HAP-1 (cell line): Measurements from ENCODE around the gene ADAMTSL3.
"Not testable (repeated sequence)": the region's sequence is repeated elsewhere in the genome, so short reads cannot be mapped to it uniquely, and the experiment has no call there.

Experiments used
- DNase-seq, 2 experiments: peaks; one replicate each; pipeline ENCODE4 v3.0.0-alpha.2; 2016 to 2020; ENCODE audit warnings: low spot score in 2 of 2
- H3K27me3 ChIP-seq: fragments of 250-450 bp; sonication (Bioruptor Pico); 2 replicates; pipeline ENCODE4 v1.5.1; 2020; ENCODE audit warnings: low read depth, mild to moderate bottlenecking, moderate library complexity
- H3K36me3 ChIP-seq: fragments of 250-450 bp; sonication (Bioruptor Pico); replicated peaks from 2 replicates; pipeline ENCODE4 v1.5.1; 2020; ENCODE audit warnings: mild to moderate bottlenecking
- H3K4me1 ChIP-seq: fragments of 250-450 bp; sonication (Bioruptor Pico); 2 replicates; pipeline ENCODE4 v1.5.1; 2020; ENCODE audit warnings: mild to moderate bottlenecking
- H3K4me3 ChIP-seq: fragments of 250-450 bp; sonication (Bioruptor Pico); 2 replicates; pipeline ENCODE4 v1.5.1; 2020; ENCODE audit warnings: mild to moderate bottlenecking, moderate library complexity
- H3K9me3 ChIP-seq: fragments of 250-450 bp; sonication (Bioruptor Pico); 2 replicates; pipeline ENCODE4 v1.5.1; 2020; ENCODE audit warnings: mild to moderate bottlenecking, moderate library complexity
- in situ Hi-C: fragments of 300-500 bp; cut with MboI; formaldehyde crosslinking; loops from 3 replicates; pipeline ENCODE4 v1.14.3; 2020; ENCODE audit warnings: low sequenced_read_pairs, inconsistent platforms, mixed read lengths

Gene ADAMTSL3

DNA sequence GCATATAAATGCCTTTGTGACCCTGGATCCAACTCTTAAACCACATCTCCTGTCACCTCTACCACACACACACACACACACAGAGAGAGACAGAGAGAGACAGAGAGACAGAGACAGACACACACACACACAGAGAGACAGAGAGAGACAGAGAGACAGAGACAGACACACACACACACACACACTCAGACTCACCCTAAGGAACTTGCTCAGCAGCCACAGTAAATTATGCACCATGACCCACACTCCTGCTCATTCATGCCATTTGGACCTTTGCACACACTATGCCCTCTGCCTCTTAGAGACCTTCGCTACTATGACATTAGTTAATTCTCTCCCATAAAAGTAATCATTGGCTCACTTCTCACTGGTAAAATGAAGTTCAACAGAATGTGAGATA lies 275.7 kb downstream of the ADAMTSL3 start:
- in situ Hi-C loops = no loop called here
- Histone ChIP-seq H3K27me3 (no peaks in the 10 kb centered on the region), H3K4me3 (no peak overlapping the region), H3K9me3 (no peaks in the 10 kb centered on the region), H3K4me1 (no peaks in the 10 kb centered on the region), H3K36me3 (no peaks in the 10 kb centered on the region)
- no peak for DNase-seq

DNA sequence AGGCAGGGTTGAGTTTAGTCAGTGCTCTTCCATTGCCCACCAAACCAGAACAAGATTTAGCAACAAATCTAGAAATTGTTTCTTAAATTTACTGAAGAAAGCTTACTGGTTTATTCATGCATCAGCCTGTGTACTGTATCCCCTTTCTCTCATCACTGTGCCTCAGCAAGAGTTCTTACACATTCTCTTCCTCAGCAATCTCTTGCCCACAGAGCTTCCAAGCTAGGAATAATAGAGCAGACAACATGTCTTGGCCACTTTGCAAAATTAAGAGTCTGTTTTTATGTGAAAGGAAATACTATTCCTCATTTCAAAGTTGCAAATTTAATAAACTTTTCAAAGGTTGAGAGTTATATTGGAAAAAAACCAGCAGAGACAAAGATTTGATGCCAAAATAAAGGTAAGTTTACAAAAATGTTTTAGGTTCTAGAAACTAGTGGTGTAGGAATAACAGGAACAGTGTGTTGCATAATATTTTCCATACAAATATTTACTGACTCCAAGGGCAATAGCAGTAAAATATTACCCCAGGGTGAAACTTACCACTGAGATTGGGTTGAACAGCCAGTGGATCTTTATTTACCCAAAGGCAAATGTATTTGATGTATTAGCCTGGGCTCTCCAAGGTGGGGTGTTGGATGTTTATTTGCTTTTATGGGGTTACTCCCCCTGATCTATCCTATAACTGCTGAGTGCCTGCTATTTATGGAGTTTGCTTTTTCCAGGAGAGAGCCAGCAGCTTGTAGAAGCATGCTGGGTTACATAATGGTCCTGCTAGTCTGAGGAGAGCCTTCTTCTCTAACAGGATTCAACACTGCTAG lies 276.7 kb downstream of the ADAMTSL3 start:
- H3K4me3 ChIP-seq = no peak overlapping the region
- H3K4me1 ChIP-seq = no peaks in the 10 kb centered on the region
- H3K9me3 ChIP-seq = no peaks in the 10 kb centered on the region
- no peaks in the 10 kb centered on the region for H3K27me3 ChIP-seq
- no peaks in the 10 kb centered on the region for H3K36me3 ChIP-seq
- no peak for DNase-seq
- in situ Hi-C loops = no loop called here

DNA sequence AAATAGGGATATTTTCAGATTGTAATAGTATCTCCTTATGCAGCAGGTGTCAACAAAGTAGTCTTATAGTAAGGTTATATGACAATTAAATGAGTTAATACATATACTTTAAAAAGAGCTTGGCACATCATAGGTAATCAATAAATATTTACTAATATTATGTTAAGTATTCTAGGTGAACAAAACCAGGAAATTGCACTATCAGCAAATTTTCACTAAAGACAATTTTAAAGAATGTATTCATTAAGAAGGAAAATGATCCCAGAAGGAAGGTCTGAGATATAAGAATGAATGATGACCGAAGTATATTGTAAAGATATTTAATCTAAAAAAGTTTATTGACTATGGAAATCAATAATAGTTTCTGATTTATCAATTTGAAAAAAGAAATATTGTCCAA lies 281.9 kb downstream of the ADAMTSL3 start:
- Histone ChIP-seq H3K9me3 (no peaks in the 10 kb centered on the region), H3K4me1 (no peaks in the 10 kb centered on the region)
- in situ Hi-C loops = no loop called here

DNA sequence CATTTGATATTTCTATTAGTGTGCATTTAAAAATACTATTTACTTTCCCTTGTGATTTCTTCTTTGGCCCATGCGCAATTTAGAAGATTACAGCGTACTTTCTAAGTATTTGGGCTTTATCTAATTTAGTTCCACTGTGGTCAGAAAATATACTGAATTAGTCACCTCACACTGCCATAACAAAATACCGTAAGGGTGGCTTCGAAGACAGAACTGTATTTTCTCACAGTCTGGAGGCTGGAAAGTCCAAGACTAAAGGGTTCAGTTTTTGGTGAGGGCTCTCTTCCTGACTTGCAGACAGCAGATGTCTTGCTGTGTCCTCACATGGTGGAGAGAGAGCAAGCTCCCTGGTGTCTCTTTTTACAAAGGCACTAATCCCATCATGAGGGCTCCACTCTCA lies 286.2 kb downstream of the ADAMTSL3 start:
- Histone ChIP-seq H3K4me1 (no peaks in the 10 kb centered on the region), H3K27me3 (no peaks in the 10 kb centered on the region), H3K4me3 (no peak overlapping the region), H3K36me3 (no peaks in the 10 kb centered on the region), H3K9me3 (no peaks in the 10 kb centered on the region)
- in situ Hi-C loops = no loop called here
- no peak for DNase-seq

More for the DNA sequence above, 281.9 kb downstream of the ADAMTSL3 start:
- Histone ChIP-seq H3K4me3 (no peak overlapping the region), H3K36me3 (no peaks in the 10 kb centered on the region), H3K27me3 (no peaks in the 10 kb centered on the region)
- no peak for DNase-seq

DNA sequence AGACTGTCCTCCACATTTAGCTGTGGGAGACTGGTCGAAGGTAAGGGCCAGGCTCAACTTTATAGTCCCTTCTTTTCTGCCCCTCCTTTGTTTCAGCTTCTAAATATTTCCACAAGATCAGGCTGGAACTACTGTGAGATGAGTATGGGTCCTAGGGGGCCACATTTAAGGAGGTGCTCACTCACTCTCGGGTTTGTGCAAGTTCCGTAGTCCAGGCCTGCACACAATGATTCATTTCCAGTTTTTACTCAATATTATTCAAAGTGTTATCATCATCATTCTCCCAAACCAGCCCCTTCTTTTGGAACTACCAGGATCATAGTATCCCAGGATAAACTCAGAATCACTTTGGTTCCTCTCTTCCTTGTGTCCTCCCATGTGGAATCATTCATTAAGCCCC lies 289.1 kb downstream of the ADAMTSL3 start:
- in situ Hi-C loops = no loop called here
- DNase-seq = no peak
- H3K4me1 ChIP-seq = no peaks in the 10 kb centered on the region
- no peaks in the 10 kb centered on the region for H3K36me3 ChIP-seq
- no peaks in the 10 kb centered on the region for H3K27me3 ChIP-seq
- H3K4me3 ChIP-seq = no peak overlapping the region
- H3K9me3 ChIP-seq = no peaks in the 10 kb centered on the region

DNA sequence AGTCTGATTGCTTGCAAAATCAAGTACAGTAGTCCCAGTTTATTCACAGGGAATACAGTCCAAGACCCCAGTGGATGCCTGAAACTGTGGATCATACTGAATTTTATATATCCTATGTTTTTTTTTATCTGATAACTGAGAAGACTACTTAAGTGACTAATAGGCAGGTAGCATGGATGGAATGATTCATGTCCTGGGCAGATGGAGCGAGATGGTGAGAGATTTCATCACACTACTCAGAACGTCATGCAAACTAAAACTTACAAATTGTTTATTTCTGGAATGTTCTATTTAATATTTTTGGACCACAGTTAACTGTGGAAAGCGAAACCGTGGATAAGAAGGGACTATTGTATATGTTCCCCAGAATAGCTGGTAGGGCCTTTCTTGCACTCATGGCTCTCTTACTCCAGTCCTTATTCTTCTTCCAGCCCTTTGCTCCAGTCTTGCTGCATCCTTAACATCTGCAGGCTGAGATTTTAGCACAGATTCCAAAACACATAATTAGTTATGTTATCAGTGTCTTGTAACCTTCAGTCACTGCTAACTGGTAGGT lies 290.0 kb downstream of the ADAMTSL3 start:
- no peak for DNase-seq
- no peaks in the 10 kb centered on the region; the same call in 1 of the 2 replicates for H3K27me3 ChIP-seq
- no peaks in the 10 kb centered on the region for H3K36me3 ChIP-seq
- H3K4me3 ChIP-seq = no peak overlapping the region
- in situ Hi-C loops = no loop called here
- H3K4me1 ChIP-seq = no peaks in the 10 kb centered on the region
- H3K9me3 ChIP-seq = no peaks in the 10 kb centered on the region

DNA sequence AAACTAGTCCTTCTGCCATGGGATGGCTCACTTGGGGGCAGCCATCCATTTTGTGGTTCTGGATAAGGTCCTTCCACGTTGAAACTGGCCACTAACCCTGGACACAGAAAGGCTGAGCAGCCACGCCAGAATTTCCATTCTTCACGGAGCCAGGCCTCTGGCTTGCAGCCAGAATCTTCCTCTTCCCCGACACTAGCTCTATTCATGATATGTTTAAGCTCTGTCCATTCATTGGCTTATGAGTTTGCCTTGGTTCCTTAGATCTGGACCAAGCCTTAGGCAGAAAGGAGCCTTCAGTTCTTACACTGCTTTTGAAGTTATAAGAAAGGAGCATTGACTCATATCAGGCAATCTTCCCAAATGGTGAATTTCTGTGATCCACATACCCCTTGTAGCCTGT lies 293.2 kb downstream of the ADAMTSL3 start:
- Histone ChIP-seq H3K36me3 (no peaks in the 10 kb centered on the region), H3K9me3 (no peaks in the 10 kb centered on the region), H3K4me1 (no peaks in the 10 kb centered on the region), H3K4me3 (no peak overlapping the region), H3K27me3 (peaks cover 2% of the 10 kb centered on the region; the same call in 1 of the 2 replicates)
- no peak for DNase-seq
- in situ Hi-C loops = no loop called here

DNA sequence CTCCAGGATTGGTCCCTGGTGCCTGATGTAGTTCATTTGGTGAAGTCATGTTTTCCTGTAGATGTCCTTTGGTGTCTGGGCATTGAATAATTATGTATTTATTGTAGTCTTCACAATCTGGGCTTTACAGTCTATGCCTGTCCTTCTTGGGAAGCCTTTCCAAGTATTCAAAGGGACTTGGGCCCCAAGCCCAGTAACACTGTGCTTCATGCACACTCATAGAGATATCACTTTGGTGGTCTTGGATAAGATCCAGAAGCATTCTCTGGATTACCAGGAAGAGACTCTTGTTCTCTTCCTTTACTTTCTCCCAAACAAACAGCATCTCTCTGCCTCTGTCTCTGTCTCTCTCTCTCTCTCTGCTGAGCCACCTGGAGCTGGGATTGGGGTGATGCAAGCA lies 300.6 kb downstream of the ADAMTSL3 start:
- H3K27me3 ChIP-seq = no peaks in the 10 kb centered on the region
- in situ Hi-C loops = no loop called here
- DNase-seq = no peak
- no peak overlapping the region for H3K4me3 ChIP-seq
- H3K9me3 ChIP-seq = no peaks in the 10 kb centered on the region
- no peaks in the 10 kb centered on the region for H3K36me3 ChIP-seq
- no peaks in the 10 kb centered on the region for H3K4me1 ChIP-seq

DNA sequence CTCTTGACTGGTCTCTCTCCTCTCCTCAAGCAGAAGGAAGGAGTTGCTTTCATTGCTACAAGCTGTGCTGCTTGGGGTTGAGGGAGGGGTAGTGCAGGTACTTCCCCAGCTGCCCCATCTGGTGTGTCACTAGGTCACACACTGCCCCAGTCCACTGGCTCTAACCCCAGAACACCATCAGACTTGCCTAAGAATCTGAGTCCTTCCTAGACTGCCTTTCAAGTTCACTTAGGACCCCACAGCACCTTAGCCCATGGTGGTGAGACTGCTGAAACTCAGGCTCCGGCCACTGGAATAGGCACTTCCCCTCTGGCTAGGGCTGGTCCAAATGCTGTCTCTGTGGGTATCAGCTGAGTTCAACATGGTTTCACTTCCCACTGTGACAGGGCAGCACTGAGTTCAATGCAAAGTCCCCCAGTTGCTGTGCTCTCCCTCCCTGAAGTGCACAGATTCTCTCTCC lies 301.9 kb downstream of the ADAMTSL3 start:
- Histone ChIP-seq H3K4me3 (no peak overlapping the region), H3K9me3 (no peaks in the 10 kb centered on the region), H3K36me3 (no peaks in the 10 kb centered on the region), H3K4me1 (no peaks in the 10 kb centered on the region), H3K27me3 (no peaks in the 10 kb centered on the region)
- no peak for DNase-seq
- in situ Hi-C loops = no loop called here

DNA sequence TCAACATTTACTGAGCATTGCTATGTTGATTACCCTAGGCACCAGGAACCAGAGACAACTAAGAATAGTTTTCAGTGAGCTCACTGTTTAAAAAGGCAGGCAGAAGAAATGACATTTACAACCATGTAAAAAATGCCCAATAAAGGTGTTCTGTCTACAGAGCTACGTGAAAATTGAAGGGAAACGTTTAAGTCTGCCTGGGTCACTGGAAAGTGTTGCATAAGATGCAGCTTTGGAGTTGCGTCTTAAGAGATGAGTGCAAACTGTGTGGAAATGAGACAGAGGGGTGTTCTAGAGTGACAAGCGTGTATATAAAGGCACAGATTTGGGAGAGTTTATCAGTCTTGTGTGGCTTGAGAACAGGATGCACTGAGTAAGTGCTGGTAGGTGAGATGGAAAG lies 303.0 kb downstream of the ADAMTSL3 start:
- DNase-seq = no peak
- H3K4me1 ChIP-seq = no peaks in the 10 kb centered on the region
- in situ Hi-C loops = no loop called here

DNA sequence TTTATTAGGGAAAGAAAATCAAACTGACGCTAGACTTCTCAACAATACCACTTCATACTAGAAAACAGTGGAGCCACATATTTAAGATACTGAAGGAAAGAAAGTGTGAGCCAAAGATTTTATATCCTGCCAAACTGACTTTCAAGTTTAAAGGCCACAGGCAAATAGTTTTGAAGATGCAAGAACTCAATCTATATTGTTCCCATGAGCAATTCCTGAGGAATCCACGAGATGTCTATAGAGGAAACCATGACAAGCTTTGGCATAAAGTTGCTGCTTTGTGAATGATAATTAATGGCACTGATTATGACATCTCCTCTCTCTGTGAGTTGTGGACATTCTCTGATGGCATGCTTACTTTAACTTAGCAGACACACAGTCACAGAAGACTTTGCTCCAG lies 305.6 kb downstream of the ADAMTSL3 start:
- no peak for DNase-seq
- Histone ChIP-seq H3K4me1 (no peaks in the 10 kb centered on the region), H3K36me3 (no peaks in the 10 kb centered on the region), H3K9me3 (no peaks in the 10 kb centered on the region), H3K27me3 (no peaks in the 10 kb centered on the region), H3K4me3 (no peak overlapping the region)
- in situ Hi-C loops = no loop called here

More for the DNA sequence above, 303.0 kb downstream of the ADAMTSL3 start:
- Histone ChIP-seq H3K9me3 (no peaks in the 10 kb centered on the region), H3K4me3 (no peak overlapping the region), H3K36me3 (no peaks in the 10 kb centered on the region), H3K27me3 (no peaks in the 10 kb centered on the region)

DNA sequence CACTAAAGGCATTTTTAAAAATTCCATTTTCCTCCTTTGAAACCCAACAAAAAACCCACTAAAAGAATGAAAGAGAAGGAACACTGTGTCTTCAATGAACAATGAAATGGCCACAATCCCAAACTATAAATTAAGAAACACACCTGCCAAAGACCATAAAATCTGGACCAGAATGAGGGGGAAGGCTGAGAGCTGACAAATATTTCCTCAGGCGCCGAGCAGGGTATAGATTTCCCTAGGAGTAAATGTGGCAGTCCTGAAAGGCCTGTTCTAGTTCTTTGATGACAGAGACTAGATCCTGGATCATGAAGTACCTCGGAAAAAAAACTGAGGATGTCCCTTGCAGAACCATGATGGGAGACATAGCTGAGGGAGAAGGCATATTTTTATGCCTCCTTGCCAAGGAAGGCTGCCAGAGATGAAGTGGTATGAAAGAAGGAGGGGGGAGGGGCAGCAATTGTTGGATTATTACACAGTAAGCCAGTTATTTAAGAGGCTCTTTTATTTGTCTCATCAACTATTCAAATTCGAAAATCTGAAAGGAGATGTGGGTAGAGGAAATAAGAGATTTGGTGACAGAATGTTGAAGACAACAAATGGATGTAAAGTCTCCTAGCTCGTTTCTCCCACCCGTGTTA lies 306.4 kb downstream of the ADAMTSL3 start:
- Histone ChIP-seq H3K36me3 (no peaks in the 10 kb centered on the region), H3K4me3 (no peak overlapping the region), H3K9me3 (no peaks in the 10 kb centered on the region), H3K4me1 (no peaks in the 10 kb centered on the region), H3K27me3 (no peaks in the 10 kb centered on the region)
- no peak for DNase-seq
- in situ Hi-C loops = loop anchor here (10.0 kb wide), 1 partner anchor 56 kb away; no protein-coding TSS in a partner anchor

DNA sequence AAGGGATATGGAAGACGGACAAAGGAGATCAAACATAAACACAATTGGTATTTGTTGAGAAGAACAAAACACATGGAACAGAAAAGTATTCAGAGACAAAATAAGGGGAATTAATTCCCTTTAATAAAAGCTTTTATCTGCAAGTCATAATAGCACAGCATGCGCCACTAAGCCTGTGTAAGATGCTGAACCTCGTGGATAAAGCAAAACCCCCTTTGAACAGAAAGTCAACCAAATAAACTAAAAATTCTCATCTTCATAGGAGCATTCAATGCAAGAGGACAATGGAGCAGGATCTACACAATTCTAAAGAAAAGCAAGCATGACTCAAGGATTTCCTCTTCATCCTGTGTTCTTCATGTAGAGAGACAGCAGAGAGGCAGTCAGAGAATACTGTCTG lies 307.4 kb downstream of the ADAMTSL3 start:
- Histone ChIP-seq H3K36me3 (no peaks in the 10 kb centered on the region), H3K4me1 (no peaks in the 10 kb centered on the region), H3K27me3 (no peaks in the 10 kb centered on the region), H3K4me3 (no peak overlapping the region), H3K9me3 (no peaks in the 10 kb centered on the region)
- DNase-seq = no peak
- in situ Hi-C loops = loop anchor here (10.0 kb wide), 1 partner anchor 57 kb away; no protein-coding TSS in a partner anchor

DNA sequence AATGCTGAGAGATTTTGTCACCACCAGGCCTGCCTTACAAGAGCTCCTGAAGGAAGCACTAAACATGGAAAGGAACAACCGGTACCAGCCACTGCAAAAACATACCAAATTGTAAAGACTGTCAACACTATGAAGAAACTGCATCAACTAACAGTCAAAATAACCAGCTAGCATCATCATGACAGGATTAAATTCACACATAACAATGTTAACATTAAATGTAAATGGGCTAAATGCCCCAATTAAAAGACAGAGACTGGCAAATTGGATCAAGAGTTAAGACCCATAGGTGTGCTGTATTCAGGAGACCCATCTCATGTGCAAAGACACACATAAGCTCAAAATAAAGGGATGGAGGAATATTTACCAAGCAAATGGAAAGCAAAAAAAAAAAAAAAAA lies 311.0 kb downstream of the ADAMTSL3 start:
- DNase-seq, H3K4me1 ChIP-seq, H3K9me3 ChIP-seq, H3K27me3 ChIP-seq, H3K36me3 ChIP-seq, H3K4me3 ChIP-seq: not testable (repeated sequence)
- in situ Hi-C loops = loop anchor here (10.0 kb wide), 1 partner anchor 60 kb away; no protein-coding TSS in a partner anchor
